ENCODE data around the gene SETD2.

GRCh38 chr3:47017504-47018268 lies 146.2 kb downstream of the SETD2 start:
- no peak for TF ChIP-seq ZNF8 (CRISPR knock-in tag; IDR thresholded peaks at IDR 0.05)
- no peak for TF ChIP-seq PATZ1 (CRISPR knock-in tag; IDR thresholded peaks at IDR 0.05; ENCODE audit: borderline replicate concordance)
